ENCODE results near the gene KMT2C.

Gene KMT2C

DNA sequence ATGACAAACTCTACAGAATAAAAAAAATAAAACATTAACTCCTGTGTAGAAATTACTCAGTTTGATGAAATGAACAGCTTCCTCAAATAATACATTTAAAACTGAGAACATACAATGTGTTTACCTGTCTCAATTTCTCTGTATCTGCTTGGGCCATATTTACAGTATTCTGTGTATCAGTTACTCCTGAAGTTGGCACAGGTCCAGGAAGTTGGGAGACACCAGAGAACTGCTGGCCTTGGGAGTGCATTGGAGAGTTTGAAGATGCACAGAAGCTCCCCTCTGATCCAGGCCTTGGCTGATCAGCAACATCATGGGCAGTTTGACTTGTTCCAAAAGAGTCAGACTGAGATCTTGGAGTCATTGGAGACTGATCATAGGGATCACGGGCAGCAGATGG, 255.2 kb downstream of the KMT2C start:
- WGBS, 2 experiments, result 96 to 100% methylated on average over 1 of the region's 1 CpG
- H3K4me1 ChIP-seq (ENCODE audit: control insufficient read depth, insufficient read depth, low read length), result no peaks in the 10 kb centered on the region
- H3K27ac ChIP-seq (ENCODE audit: insufficient read depth, low read depth, low read length, poor library complexity, severe bottlenecking), result no peak overlapping the region
- H3K4me3 ChIP-seq (ENCODE audit: insufficient read depth, low read depth, low read length), result no peak overlapping the region
- H3K36me3 ChIP-seq (ENCODE audit: control insufficient read depth, insufficient read depth, low read length), result peaks cover 33% of the 10 kb centered on the region
- no peaks in the 10 kb centered on the region for H3K9me3 ChIP-seq (ENCODE audit: control insufficient read depth, low read length)
- no peaks in the 10 kb centered on the region for H3K27me3 ChIP-seq (ENCODE audit: control insufficient read depth, insufficient read depth, low read length, poor library complexity, severe bottlenecking)

DNA sequence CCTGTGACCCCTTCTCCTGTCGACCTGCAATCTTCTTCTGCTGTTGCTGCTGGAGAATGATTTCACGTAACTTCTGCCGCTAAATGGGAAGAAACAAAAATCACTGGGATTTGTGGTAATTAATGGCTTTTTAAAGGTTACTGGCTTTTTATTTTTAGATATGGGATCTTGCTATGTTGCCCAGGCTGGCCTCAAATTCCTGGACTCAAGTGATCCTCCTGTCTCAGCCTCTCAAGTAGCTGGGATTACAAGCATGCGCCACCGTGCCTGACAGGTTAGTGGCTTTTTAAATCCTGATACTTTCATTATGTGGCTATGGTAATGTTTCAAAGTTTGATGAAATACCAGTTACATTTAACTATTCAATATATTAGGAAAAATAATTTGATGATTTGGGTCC, 255.8 kb downstream of the KMT2C start:
- Histone ChIP-seq H3K4me3 (ENCODE audit: insufficient read depth, low read depth, low read length) (no peak overlapping the region), H3K4me1 (ENCODE audit: control insufficient read depth, insufficient read depth, low read length) (no peaks in the 10 kb centered on the region), H3K9me3 (ENCODE audit: control insufficient read depth, low read length) (no peaks in the 10 kb centered on the region), H3K27me3 (ENCODE audit: control insufficient read depth, insufficient read depth, low read length, poor library complexity, severe bottlenecking) (no peaks in the 10 kb centered on the region), H3K36me3 (ENCODE audit: control insufficient read depth, insufficient read depth, low read length) (peaks cover 33% of the 10 kb centered on the region), H3K27ac (ENCODE audit: insufficient read depth, low read depth, low read length, poor library complexity, severe bottlenecking) (no peak overlapping the region)
- WGBS, 2 experiments, result 94 to 98% methylated on average over 5 of the region's 5 CpGs

DNA sequence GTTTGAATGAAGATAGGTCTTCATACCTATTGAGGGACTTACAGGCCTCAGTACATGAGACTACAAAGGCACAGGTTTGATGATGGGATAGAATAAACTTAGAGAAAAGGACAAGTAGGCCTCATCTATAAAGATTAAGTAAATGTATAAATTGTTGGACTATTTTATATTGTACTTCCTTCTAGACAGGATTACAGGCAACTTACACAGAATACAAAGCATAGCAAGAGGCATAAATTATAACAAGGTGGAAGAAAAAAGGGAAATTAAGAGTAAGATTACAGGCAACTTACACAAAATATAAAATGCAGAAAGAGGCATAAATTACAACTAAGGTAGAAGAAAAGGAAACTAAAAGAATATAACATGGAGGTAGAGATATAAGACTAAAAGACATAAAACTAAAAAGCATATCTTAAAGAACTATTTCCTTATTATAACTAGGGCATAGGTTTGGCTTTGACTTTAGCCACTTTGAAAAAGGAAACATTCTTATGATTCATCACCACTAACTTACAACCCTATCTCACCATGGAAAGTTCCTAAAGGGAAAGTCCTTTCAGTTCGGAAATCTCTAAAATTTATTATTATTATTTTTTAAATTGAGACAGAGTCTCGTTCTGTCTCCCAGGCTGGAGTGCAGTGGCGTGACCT, 257.3 kb downstream of the KMT2C start:
- WGBS, 2 experiments, result 86 to 94% methylated on average over 2 to 3 of the region's 3 CpGs
- Histone ChIP-seq H3K27ac (ENCODE audit: insufficient read depth, low read depth, low read length, poor library complexity, severe bottlenecking) (no peak overlapping the region), H3K4me1 (ENCODE audit: control insufficient read depth, insufficient read depth, low read length) (no peaks in the 10 kb centered on the region), H3K36me3 (ENCODE audit: control insufficient read depth, insufficient read depth, low read length) (peaks cover 27% of the 10 kb centered on the region), H3K9me3 (ENCODE audit: control insufficient read depth, low read length) (no peaks in the 10 kb centered on the region), H3K4me3 (ENCODE audit: insufficient read depth, low read depth, low read length) (no peak overlapping the region), H3K27me3 (ENCODE audit: control insufficient read depth, insufficient read depth, low read length, poor library complexity, severe bottlenecking) (no peaks in the 10 kb centered on the region)

DNA sequence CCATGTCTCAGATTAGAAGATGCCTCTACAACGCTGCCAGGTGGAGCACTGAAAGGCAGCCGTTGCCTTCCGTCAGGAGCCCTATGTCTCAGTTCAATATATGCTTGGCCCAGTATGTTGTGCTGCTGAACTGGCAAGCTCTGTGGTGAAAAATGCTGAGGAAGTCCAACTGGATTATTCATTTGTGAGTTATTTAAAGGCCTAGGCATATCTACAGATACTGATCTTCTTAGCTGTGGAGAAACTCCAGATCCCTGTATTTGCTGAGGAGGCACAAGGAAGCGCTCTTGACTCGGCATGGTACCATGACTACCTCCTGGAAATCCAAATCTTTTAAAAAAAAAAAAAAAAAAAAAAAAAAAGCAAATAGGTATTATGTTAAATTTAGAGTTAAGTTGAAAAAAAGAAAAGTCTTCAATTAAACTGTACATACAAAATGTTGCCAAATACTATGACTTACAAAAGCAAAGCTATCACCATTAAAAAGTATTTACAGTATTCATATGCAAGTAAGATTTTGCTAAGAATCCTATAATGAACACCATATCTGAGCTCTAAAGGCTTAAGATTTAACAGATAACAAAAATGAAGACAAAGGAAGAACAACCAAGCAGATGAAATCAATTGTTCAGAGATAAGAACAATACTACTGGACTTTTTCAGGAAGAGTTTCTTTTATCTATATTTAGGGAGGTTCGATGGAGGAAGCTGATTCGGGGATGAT, 258.0 kb downstream of the KMT2C start:
- H3K4me1 ChIP-seq (ENCODE audit: control insufficient read depth, insufficient read depth, low read length), result no peaks in the 10 kb centered on the region
- H3K9me3 ChIP-seq (ENCODE audit: control insufficient read depth, low read length), result no peaks in the 10 kb centered on the region
- H3K4me3 ChIP-seq (ENCODE audit: insufficient read depth, low read depth, low read length), result no peak overlapping the region
- WGBS, 2 experiments, result 95 to 98% methylated on average over 5 to 6 of the region's 7 CpGs
- H3K27me3 ChIP-seq (ENCODE audit: control insufficient read depth, insufficient read depth, low read length, poor library complexity, severe bottlenecking), result no peaks in the 10 kb centered on the region
- peaks cover 27% of the 10 kb centered on the region for H3K36me3 ChIP-seq (ENCODE audit: control insufficient read depth, insufficient read depth, low read length)
- no peak overlapping the region for H3K27ac ChIP-seq (ENCODE audit: insufficient read depth, low read depth, low read length, poor library complexity, severe bottlenecking)

DNA sequence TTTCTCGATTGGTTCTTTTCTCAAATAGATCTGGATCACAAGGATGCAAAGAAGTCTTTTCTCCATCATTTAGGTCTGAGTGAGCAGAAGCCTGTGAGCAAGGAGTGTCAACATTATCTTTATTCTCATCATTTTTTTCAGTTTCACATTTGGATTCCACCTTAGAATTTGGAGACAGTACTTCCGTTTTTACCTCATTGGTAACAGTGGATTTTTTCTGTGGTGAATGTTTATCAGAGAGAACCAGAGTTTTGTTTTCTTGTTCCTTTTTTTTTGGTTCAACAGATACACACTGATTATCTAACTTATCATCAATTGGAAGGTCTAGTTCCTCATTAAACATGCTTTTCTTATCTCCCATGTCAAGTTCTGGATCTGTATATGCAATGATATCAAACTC, 259.0 kb downstream of the KMT2C start:
- no peaks in the 10 kb centered on the region for H3K4me1 ChIP-seq (ENCODE audit: control insufficient read depth, insufficient read depth, low read length)
- H3K9me3 ChIP-seq (ENCODE audit: control insufficient read depth, low read length), result no peaks in the 10 kb centered on the region
- H3K27me3 ChIP-seq (ENCODE audit: control insufficient read depth, insufficient read depth, low read length, poor library complexity, severe bottlenecking), result no peaks in the 10 kb centered on the region
- H3K36me3 ChIP-seq (ENCODE audit: control insufficient read depth, insufficient read depth, low read length), result peaks cover 23% of the 10 kb centered on the region
- no peak overlapping the region for H3K27ac ChIP-seq (ENCODE audit: insufficient read depth, low read depth, low read length, poor library complexity, severe bottlenecking)
- 76 to 98% methylated on average over 2 of the region's 2 CpGs for WGBS, 2 experiments
- no peak overlapping the region for H3K4me3 ChIP-seq (ENCODE audit: insufficient read depth, low read depth, low read length)

DNA sequence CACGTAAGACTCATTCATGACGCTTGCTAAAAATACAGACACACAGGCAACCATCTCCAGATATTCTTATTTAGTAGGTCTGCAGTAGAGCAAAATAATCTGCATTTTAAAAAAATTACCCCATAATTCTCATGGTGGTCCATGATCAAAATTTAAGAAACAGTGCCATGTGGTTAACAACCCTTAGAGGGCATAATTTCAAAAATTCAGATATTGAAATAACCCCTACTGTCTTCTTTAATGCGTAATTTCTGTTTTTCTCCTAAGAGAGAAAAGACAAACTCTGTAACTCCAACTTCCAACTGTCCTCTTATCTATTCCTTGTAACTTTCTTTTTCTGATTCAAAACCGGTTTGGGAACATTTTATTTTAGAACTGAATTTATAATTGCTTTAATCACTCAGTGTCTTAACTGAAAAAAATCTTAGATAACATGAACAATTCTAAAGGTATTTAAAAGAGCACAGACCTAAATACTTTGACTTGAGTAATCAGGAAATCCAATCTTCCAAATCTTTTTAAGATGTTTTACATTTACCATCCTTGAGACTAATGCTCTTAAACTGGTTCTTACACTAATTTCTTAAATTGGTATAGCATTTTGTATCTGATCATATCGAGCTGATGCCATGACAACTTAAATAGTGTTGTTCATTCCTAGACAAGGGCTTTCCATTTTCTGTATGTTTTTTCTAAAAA, 262.3 kb downstream of the KMT2C start:
- Histone ChIP-seq H3K27ac (ENCODE audit: insufficient read depth, low read depth, low read length, poor library complexity, severe bottlenecking) (no peak overlapping the region), H3K9me3 (ENCODE audit: control insufficient read depth, low read length) (no peaks in the 10 kb centered on the region), H3K4me3 (ENCODE audit: insufficient read depth, low read depth, low read length) (no peak overlapping the region), H3K36me3 (ENCODE audit: control insufficient read depth, insufficient read depth, low read length) (peaks cover 10% of the 10 kb centered on the region), H3K4me1 (ENCODE audit: control insufficient read depth, insufficient read depth, low read length) (no peaks in the 10 kb centered on the region), H3K27me3 (ENCODE audit: control insufficient read depth, insufficient read depth, low read length, poor library complexity, severe bottlenecking) (no peaks in the 10 kb centered on the region)
- WGBS, 2 experiments, result 93% methylated on average over 4 of the region's 5 CpGs

DNA sequence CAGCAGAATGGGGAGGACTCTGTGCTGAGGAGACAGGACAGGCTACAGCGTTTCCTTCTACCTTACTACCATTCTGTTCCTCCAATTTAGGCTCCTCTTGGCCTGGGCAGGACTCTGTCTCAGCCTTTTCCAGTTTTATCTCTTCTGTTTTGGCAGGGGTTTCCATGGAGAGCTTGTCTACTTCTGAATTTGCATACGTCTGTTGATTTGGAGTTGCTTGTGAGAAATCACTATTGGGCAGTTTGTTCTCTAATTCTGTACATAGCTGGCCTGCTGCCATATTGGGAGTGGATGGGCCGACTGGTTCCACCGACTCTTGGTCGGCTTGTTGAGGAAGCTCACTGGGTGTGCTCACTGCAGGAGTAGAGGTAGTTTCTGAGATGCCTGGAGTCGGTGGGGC, 273.5 kb downstream of the KMT2C start:
- Histone ChIP-seq H3K4me3 (ENCODE audit: insufficient read depth, low read depth, low read length) (no peak overlapping the region), H3K4me1 (ENCODE audit: control insufficient read depth, insufficient read depth, low read length) (no peaks in the 10 kb centered on the region), H3K9me3 (ENCODE audit: control insufficient read depth, low read length) (no peaks in the 10 kb centered on the region), H3K36me3 (ENCODE audit: control insufficient read depth, insufficient read depth, low read length) (peaks cover 23% of the 10 kb centered on the region), H3K27me3 (ENCODE audit: control insufficient read depth, insufficient read depth, low read length, poor library complexity, severe bottlenecking) (no peaks in the 10 kb centered on the region), H3K27ac (ENCODE audit: insufficient read depth, low read depth, low read length, poor library complexity, severe bottlenecking) (no peak overlapping the region)
- 87 to 90% methylated on average over 5 to 6 of the region's 6 CpGs for WGBS, 2 experiments

DNA sequence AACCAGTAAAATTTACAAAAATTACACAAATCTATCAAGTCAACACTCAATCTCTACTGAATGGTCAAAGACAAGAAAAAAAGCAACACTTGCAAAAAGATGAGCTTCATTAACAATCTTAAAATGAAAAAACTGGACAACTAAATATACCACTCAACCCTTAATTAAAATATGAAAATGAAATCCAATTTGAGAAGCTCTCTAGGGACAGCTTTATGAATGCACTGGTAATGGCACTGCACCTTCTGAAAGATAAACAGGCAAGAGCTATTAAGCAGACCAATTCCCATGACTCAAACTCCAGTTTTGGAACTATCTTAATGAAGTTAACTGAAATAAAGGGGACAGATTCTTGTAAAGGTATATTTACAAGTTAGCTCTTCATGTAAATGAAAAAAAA, 274.6 kb downstream of the KMT2C start:
- no peak overlapping the region for H3K4me3 ChIP-seq (ENCODE audit: insufficient read depth, low read depth, low read length)
- no peaks in the 10 kb centered on the region for H3K27me3 ChIP-seq (ENCODE audit: control insufficient read depth, insufficient read depth, low read length, poor library complexity, severe bottlenecking)
- no peaks in the 10 kb centered on the region for H3K4me1 ChIP-seq (ENCODE audit: control insufficient read depth, insufficient read depth, low read length)
- H3K27ac ChIP-seq (ENCODE audit: insufficient read depth, low read depth, low read length, poor library complexity, severe bottlenecking), result no peak overlapping the region
- H3K36me3 ChIP-seq (ENCODE audit: control insufficient read depth, insufficient read depth, low read length), result peaks cover 19% of the 10 kb centered on the region
- H3K9me3 ChIP-seq (ENCODE audit: control insufficient read depth, low read length), result no peaks in the 10 kb centered on the region

DNA sequence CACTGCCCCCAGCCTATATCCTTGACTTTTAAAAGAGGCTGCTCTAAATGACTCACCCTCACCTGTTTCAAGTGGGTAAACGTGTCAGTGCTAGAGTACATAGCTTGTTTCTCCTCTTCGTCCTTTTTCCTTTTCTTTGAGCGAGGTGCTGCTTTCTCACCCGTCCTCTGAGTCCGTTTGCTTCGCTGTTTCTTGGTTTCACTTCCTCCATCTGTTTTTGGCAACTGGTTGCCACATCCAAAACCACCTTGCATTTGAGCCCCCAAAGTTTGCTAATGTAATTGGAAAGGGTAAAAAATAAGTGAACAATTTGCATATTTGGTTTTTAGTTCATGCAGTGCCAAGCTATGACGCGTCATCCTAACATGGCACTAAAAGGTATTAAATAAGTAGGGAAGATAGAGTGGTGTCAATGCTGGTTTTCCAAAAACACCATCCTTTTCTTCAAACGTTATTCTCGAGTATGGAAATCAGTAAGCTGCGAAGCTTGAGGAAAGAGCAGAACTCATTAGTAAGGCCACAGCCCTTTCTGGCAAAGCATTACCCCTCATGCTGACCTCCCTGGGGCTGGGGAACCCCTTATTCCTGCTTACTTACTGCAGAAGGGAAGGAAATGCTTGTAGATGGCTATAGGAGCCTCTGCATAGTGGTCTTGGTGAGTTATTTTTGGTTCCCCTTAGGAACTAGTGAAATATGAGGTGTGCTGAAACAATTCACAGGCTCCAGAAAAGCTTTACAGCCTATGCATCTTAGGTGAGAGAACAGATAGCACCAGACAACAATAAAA, 276.8 kb downstream of the KMT2C start:
- no peaks in the 10 kb centered on the region for H3K4me1 ChIP-seq (ENCODE audit: control insufficient read depth, insufficient read depth, low read length)
- 94 to 95% methylated on average over 11 of the region's 11 CpGs for WGBS, 2 experiments
- peaks cover 27% of the 10 kb centered on the region for H3K36me3 ChIP-seq (ENCODE audit: control insufficient read depth, insufficient read depth, low read length)
- H3K27ac ChIP-seq (ENCODE audit: insufficient read depth, low read depth, low read length, poor library complexity, severe bottlenecking), result no peak overlapping the region
- H3K9me3 ChIP-seq (ENCODE audit: control insufficient read depth, low read length), result no peaks in the 10 kb centered on the region
- H3K27me3 ChIP-seq (ENCODE audit: control insufficient read depth, insufficient read depth, low read length, poor library complexity, severe bottlenecking), result no peaks in the 10 kb centered on the region
- no peak overlapping the region for H3K4me3 ChIP-seq (ENCODE audit: insufficient read depth, low read depth, low read length)

DNA sequence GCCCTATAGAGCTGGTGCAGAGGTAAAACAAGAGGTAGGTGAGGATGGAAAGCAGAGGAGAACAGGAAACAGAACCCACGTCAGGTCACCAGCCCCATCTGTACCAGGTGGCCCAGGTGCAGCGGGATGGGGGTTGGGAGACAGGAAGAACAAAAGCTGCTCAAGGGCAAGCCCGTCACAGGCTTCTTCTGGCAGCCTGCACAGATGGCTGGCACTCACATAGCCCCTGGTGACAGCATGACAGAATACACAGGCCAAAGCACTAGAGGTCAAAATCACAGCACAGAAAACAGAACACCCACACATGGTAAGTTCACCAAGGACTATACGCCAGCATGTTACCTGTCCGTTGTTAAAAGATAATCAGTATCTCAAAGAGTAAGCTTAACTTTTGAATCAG, 283.5 kb downstream of the KMT2C start:
- WGBS, 2 experiments, result 94 to 98% methylated on average over 5 of the region's 5 CpGs
- no peak overlapping the region for H3K27ac ChIP-seq (ENCODE audit: insufficient read depth, low read depth, low read length, poor library complexity, severe bottlenecking)
- no peak overlapping the region for H3K4me3 ChIP-seq (ENCODE audit: insufficient read depth, low read depth, low read length)
- H3K27me3 ChIP-seq (ENCODE audit: control insufficient read depth, insufficient read depth, low read length, poor library complexity, severe bottlenecking), result no peaks in the 10 kb centered on the region
- H3K9me3 ChIP-seq (ENCODE audit: control insufficient read depth, low read length), result no peaks in the 10 kb centered on the region
- H3K4me1 ChIP-seq (ENCODE audit: control insufficient read depth, insufficient read depth, low read length), result no peaks in the 10 kb centered on the region
- H3K36me3 ChIP-seq (ENCODE audit: control insufficient read depth, insufficient read depth, low read length), result peaks cover 43% of the 10 kb centered on the region

All from ectodermal cell (in vitro differentiated cells).